ENCODE data around the gene ZNF497. TPM values are rescaled to one million over a fixed set of nuclear protein-coding genes. Genes with fewer than 3 reads are reported as not detected.

Gene ZNF497
- total and polyA plus RNA-seq, 9 of the 15 experiments (the other 6 are each of a cell fraction or from before 2014, with no cell fraction given): 0.06 to 0.98 (median 0.44) TPM; not detected in 1

DNA sequence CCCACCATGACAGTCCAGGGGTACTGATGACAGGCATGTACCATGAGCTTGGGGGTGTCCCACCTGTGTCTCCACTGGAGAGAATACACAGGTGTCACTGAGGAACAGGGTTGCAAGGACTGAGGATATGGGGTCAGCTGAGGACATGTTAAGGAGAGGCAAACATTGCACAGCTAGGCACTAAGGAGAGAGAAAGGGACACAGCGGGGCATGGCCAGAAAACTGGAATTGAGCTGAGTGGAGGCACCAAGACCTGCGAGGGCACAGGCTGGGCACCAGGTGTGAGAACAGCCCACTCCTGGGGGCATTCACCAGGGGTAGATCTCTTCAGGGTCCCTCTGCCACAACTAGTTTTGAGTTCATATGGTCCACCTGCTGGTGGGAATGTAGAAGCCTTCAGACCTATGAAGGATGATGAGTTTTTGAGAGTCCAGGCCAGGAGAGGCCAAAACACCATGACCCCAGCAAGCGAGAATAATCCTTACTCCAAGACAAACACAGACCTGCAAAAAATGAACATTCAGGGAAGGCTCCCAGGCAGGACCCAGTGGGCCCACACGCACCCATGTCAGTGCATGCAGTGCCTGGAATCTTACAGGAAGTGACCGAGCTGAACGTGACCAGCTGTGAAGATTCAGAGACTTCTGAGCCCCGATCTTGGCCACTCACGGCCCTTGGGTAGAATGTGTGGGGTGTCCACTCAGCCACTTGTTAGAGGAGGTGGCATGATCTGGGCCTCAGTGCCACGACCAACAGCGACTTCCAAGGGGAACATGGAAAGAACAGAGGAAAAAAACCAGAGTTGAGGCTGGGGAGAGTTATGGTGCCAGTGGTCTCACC lies 44.5 kb upstream of the ZNF497 start (continued):
- TF ChIP-seq, protein P1, sequence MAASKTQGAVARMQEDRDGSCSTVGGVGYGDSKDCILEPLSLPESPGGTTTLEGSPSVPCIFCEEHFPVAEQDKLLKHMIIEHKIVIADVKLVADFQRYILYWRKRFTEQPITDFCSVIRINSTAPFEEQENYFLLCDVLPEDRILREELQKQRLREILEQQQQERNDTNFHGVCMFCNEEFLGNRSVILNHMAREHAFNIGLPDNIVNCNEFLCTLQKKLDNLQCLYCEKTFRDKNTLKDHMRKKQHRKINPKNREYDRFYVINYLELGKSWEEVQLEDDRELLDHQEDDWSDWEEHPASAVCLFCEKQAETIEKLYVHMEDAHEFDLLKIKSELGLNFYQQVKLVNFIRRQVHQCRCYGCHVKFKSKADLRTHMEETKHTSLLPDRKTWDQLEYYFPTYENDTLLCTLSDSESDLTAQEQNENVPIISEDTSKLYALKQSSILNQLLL (CRISPR knock-in tag; IDR thresholded peaks at IDR 0.05; ENCODE audit: borderline replicate concordance): no peak
- TF ChIP-seq IRF2 (CRISPR knock-in tag; IDR thresholded peaks at IDR 0.05) (no peak), NFE2 (IDR thresholded peaks at IDR 0.05; ENCODE audit: low read depth) (no peak), ELF4 (CRISPR knock-in tag; IDR thresholded peaks at IDR 0.05) (no peak), TEAD2 (tag; IDR thresholded peaks at IDR 0.05) (peak; percentile 94), NONO (IDR thresholded peaks at IDR 0.05; ENCODE audit: low read depth in 2 of 2, low read length in 1 of 2) (no peak), FOXK2 (conservative IDR thresholded peaks at IDR 0.05 in 1 of 2, IDR thresholded peaks at IDR 0.05 in 1 of 2; ENCODE audit: low read depth in 2 of 2) (no peak)
- TF ChIP-seq, protein P2, sequence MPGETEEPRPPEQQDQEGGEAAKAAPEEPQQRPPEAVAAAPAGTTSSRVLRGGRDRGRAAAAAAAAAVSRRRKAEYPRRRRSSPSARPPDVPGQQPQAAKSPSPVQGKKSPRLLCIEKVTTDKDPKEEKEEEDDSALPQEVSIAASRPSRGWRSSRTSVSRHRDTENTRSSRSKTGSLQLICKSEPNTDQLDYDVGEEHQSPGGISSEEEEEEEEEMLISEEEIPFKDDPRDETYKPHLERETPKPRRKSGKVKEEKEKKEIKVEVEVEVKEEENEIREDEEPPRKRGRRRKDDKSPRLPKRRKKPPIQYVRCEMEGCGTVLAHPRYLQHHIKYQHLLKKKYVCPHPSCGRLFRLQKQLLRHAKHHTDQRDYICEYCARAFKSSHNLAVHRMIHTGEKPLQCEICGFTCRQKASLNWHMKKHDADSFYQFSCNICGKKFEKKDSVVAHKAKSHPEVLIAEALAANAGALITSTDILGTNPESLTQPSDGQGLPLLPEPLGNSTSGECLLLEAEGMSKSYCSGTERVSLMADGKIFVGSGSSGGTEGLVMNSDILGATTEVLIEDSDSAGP (CRISPR knock-in tag; IDR thresholded peaks at IDR 0.05): no peak
- TF ChIP-seq, protein P3, sequence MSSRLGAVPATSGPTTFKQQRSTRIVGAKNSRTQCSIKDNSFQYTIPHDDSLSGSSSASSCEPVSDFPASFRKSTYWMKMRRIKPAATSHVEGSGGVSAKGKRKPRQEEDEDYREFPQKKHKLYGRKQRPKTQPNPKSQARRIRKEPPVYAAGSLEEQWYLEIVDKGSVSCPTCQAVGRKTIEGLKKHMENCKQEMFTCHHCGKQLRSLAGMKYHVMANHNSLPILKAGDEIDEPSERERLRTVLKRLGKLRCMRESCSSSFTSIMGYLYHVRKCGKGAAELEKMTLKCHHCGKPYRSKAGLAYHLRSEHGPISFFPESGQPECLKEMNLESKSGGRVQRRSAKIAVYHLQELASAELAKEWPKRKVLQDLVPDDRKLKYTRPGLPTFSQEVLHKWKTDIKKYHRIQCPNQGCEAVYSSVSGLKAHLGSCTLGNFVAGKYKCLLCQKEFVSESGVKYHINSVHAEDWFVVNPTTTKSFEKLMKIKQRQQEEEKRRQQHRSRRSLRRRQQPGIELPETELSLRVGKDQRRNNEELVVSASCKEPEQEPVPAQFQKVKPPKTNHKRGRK (tag; IDR thresholded peaks at IDR 0.05): no peak
- TF ChIP-seq, protein P4, sequence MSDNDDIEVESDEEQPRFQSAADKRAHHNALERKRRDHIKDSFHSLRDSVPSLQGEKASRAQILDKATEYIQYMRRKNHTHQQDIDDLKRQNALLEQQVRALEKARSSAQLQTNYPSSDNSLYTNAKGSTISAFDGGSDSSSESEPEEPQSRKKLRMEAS (CRISPR knock-in tag; IDR thresholded peaks at IDR 0.05): peak; percentile 13; the same call in 1 of the 2 replicates
- TF ChIP-seq, protein P5, sequence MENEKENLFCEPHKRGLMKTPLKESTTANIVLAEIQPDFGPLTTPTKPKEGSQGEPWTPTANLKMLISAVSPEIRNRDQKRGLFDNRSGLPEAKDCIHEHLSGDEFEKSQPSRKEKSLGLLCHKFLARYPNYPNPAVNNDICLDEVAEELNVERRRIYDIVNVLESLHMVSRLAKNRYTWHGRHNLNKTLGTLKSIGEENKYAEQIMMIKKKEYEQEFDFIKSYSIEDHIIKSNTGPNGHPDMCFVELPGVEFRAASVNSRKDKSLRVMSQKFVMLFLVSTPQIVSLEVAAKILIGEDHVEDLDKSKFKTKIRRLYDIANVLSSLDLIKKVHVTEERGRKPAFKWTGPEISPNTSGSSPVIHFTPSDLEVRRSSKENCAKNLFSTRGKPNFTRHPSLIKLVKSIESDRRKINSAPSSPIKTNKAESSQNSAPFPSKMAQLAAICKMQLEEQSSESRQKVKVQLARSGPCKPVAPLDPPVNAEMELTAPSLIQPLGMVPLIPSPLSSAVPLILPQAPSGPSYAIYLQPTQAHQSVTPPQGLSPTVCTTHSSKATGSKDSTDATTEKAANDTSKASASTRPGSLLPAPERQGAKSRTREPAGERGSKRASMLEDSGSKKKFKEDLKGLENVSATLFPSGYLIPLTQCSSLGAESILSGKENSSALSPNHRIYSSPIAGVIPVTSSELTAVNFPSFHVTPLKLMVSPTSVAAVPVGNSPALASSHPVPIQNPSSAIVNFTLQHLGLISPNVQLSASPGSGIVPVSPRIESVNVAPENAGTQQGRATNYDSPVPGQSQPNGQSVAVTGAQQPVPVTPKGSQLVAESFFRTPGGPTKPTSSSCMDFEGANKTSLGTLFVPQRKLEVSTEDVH (IDR thresholded peaks at IDR 0.05; ENCODE audit: low read depth, partially characterized antibody): no peak
- TF ChIP-seq, protein P6, sequence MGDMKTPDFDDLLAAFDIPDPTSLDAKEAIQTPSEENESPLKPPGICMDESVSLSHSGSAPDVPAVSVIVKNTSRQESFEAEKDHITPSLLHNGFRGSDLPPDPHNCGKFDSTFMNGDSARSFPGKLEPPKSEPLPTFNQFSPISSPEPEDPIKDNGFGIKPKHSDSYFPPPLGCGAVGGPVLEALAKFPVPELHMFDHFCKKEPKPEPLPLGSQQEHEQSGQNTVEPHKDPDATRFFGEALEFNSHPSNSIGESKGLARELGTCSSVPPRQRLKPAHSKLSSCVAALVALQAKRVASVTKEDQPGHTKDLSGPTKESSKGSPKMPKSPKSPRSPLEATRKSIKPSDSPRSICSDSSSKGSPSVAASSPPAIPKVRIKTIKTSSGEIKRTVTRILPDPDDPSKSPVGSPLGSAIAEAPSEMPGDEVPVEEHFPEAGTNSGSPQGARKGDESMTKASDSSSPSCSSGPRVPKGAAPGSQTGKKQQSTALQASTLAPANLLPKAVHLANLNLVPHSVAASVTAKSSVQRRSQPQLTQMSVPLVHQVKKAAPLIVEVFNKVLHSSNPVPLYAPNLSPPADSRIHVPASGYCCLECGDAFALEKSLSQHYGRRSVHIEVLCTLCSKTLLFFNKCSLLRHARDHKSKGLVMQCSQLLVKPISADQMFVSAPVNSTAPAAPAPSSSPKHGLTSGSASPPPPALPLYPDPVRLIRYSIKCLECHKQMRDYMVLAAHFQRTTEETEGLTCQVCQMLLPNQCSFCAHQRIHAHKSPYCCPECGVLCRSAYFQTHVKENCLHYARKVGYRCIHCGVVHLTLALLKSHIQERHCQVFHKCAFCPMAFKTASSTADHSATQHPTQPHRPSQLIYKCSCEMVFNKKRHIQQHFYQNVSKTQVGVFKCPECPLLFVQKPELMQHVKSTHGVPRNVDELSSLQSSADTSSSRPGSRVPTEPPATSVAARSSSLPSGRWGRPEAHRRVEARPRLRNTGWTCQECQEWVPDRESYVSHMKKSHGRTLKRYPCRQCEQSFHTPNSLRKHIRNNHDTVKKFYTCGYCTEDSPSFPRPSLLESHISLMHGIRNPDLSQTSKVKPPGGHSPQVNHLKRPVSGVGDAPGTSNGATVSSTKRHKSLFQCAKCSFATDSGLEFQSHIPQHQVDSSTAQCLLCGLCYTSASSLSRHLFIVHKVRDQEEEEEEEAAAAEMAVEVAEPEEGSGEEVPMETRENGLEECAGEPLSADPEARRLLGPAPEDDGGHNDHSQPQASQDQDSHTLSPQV (IDR thresholded peaks at IDR 0.05): no peak

Measured in K562 (cell line).